ENCODE results near the gene SEC24C.
"Not testable (repeated sequence)": the region's sequence is repeated elsewhere in the genome, so short reads cannot be mapped to it uniquely, and the experiment has no call there.

The SEC24C gene, protein sequence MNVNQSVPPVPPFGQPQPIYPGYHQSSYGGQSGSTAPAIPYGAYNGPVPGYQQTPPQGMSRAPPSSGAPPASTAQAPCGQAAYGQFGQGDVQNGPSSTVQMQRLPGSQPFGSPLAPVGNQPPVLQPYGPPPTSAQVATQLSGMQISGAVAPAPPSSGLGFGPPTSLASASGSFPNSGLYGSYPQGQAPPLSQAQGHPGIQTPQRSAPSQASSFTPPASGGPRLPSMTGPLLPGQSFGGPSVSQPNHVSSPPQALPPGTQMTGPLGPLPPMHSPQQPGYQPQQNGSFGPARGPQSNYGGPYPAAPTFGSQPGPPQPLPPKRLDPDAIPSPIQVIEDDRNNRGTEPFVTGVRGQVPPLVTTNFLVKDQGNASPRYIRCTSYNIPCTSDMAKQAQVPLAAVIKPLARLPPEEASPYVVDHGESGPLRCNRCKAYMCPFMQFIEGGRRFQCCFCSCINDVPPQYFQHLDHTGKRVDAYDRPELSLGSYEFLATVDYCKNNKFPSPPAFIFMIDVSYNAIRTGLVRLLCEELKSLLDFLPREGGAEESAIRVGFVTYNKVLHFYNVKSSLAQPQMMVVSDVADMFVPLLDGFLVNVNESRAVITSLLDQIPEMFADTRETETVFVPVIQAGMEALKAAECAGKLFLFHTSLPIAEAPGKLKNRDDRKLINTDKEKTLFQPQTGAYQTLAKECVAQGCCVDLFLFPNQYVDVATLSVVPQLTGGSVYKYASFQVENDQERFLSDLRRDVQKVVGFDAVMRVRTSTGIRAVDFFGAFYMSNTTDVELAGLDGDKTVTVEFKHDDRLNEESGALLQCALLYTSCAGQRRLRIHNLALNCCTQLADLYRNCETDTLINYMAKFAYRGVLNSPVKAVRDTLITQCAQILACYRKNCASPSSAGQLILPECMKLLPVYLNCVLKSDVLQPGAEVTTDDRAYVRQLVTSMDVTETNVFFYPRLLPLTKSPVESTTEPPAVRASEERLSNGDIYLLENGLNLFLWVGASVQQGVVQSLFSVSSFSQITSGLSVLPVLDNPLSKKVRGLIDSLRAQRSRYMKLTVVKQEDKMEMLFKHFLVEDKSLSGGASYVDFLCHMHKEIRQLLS

DNA sequence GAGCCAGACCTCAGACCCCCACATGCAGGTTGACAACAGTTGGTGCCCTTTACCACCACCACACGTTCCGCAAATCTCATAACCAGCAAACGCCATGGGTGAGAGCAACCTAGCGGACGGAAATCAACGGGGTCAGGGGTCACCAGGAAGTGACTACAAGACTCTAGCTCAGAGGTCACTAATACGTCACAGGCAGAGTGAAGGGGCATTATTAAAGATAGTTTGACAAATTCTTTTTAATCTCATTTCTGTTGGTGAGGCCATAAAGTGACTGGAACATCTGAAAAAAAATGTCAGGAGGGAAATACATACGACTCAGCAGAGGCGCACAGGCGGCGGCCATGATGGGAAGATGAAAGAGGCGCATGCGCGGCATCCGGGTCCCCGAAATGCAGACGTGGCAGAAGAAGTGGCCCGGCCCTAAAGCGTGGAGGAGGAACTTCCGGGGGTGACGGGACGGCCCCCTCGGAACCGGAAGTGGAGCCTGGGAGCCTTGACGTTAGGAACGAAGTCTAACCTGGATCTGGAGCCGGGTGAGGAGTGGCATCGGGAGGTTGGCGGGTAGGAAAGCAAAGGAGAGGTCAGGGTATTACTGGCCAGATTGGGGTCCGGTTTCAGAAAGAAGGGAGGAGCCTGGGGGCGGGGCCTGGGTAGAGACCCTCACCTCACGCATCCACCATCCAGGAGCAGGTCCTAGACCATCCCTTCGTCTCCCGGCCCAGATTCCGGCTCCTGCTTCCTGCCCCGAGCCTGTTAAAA is at the start of gene SEC24C:
Gene SEC24C, plus strand, starts transcription at position 468 of the 759 bp plus-strand sequence. CDS start 2,461 bp downstream, outside the sequence.
- peak within 1 kb of the TSS; percentile 87 for H3K4me3 ChIP-seq (ENCODE audit: low read length, poor library complexity, severe bottlenecking)
- peak within 1 kb of the TSS; percentile 94 for H3K9ac ChIP-seq (ENCODE audit: low read depth, low read length, poor library complexity, severe bottlenecking)
- H3F3A ChIP-seq (ENCODE audit: low read depth): no peaks in the 10 kb centered on the region
- peak within 1 kb of the TSS; percentile 78 for H2AFZ ChIP-seq (ENCODE audit: low read length)
- H3K9me3 ChIP-seq (ENCODE audit: insufficient read depth, low read depth, low read length): no peaks in the 10 kb centered on the region
- H3K36me3 ChIP-seq (ENCODE audit: insufficient read depth, low read length): peaks cover 4% of the 10 kb centered on the region; the same call in 1 of the 2 replicates
- H3K79me2 ChIP-seq (ENCODE audit: insufficient read depth, low read length): peaks cover 62% of the 10 kb centered on the region
- H3K27me3 ChIP-seq (ENCODE audit: insufficient read depth, low read length, poor library complexity, severe bottlenecking): no peaks in the 10 kb centered on the region
- H4K20me1 ChIP-seq (ENCODE audit: insufficient read depth, low read length, poor library complexity, severe bottlenecking): peaks cover 15% of the 10 kb centered on the region
- H3K4me2 ChIP-seq (ENCODE audit: low read depth, low read length, poor library complexity, severe bottlenecking): peak within 1 kb of the TSS; percentile 96
- TF ChIP-seq EZH2phosphoT487 (IDR thresholded peaks at IDR 0.05; ENCODE audit: borderline replicate concordance): no peak
- TF ChIP-seq, protein P1, sequence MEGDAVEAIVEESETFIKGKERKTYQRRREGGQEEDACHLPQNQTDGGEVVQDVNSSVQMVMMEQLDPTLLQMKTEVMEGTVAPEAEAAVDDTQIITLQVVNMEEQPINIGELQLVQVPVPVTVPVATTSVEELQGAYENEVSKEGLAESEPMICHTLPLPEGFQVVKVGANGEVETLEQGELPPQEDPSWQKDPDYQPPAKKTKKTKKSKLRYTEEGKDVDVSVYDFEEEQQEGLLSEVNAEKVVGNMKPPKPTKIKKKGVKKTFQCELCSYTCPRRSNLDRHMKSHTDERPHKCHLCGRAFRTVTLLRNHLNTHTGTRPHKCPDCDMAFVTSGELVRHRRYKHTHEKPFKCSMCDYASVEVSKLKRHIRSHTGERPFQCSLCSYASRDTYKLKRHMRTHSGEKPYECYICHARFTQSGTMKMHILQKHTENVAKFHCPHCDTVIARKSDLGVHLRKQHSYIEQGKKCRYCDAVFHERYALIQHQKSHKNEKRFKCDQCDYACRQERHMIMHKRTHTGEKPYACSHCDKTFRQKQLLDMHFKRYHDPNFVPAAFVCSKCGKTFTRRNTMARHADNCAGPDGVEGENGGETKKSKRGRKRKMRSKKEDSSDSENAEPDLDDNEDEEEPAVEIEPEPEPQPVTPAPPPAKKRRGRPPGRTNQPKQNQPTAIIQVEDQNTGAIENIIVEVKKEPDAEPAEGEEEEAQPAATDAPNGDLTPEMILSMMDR (conservative IDR thresholded peaks at IDR 0.05; ENCODE audit: low read length): no peak
- peaks cover 36% of the 10 kb centered on the region for H3K4me1 ChIP-seq (ENCODE audit: insufficient read depth, low read length, poor library complexity, severe bottlenecking)
- H3K9me2 ChIP-seq (replicated peaks; ENCODE audit: low read depth, low read length): no peaks in the 10 kb centered on the region

DNA sequence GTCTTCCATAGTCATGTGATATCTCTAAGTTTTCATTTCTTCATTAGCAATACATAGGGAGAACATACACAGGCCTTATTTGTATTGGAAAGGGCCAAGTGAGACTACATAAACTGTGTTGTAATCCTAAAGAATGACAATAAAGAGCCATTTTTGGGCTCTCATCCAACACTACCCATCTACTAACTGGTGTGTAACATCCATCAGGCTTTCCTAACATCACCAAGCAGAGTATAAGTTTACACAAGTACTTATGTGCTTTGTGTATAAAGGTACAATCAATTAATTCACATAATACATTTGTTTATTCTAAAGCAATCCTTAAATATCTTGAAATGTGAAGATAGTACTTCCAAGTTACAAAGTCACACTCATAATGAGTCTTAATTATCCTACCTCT is 48.9 kb upstream of the SEC24C start:
- H3K9ac ChIP-seq (ENCODE audit: low read depth, low read length, poor library complexity, severe bottlenecking); H3K9me2 ChIP-seq (replicated peaks; ENCODE audit: low read depth, low read length); H3K9me3 ChIP-seq (ENCODE audit: insufficient read depth, low read depth, low read length); H3K36me3 ChIP-seq (ENCODE audit: insufficient read depth, low read length); H3F3A ChIP-seq (ENCODE audit: low read depth); H3K27me3 ChIP-seq (ENCODE audit: insufficient read depth, low read length, poor library complexity, severe bottlenecking); H3K4me1 ChIP-seq (ENCODE audit: insufficient read depth, low read length, poor library complexity, severe bottlenecking); H3K4me2 ChIP-seq (ENCODE audit: low read depth, low read length, poor library complexity, severe bottlenecking); H4K20me1 ChIP-seq (ENCODE audit: insufficient read depth, low read length, poor library complexity, severe bottlenecking); H2AFZ ChIP-seq (ENCODE audit: low read length); H3K79me2 ChIP-seq (ENCODE audit: insufficient read depth, low read length); H3K4me3 ChIP-seq (ENCODE audit: low read length, poor library complexity, severe bottlenecking): not testable (repeated sequence)

DNA sequence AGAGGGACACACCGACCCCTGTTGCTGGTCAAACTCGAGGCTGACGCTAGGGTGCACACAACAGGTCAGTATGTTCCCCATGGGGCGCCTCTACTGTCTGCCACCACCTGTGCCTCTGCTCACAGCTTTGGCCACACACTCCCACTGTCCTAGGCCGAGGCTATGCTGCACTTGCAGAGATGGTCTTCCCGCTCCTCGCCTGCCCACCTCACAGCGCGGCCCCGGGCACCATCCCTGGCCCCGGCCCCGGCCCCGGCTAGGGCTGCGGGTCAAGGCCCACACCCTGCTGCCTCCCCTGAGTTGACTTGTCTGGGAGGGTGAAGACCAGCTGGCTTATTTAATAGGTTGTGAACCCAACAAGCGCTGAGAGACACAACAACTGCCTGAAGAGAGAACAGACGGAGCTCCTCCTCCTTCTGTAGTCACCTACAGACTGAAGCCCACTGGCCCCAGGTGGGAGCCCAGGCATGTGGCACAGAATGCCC is 46.5 kb upstream of the SEC24C start, which contains the start of gene AGAP5:
Gene AGAP5, minus strand, starts transcription at position 435 of the 485 bp plus-strand sequence. Its CDS starts 354 bp downstream, at position 81.
- not testable (repeated sequence) for H3K4me1 ChIP-seq (ENCODE audit: insufficient read depth, low read length, poor library complexity, severe bottlenecking); H3K4me3 ChIP-seq (ENCODE audit: low read length, poor library complexity, severe bottlenecking); H3K4me2 ChIP-seq (ENCODE audit: low read depth, low read length, poor library complexity, severe bottlenecking)

DNA sequence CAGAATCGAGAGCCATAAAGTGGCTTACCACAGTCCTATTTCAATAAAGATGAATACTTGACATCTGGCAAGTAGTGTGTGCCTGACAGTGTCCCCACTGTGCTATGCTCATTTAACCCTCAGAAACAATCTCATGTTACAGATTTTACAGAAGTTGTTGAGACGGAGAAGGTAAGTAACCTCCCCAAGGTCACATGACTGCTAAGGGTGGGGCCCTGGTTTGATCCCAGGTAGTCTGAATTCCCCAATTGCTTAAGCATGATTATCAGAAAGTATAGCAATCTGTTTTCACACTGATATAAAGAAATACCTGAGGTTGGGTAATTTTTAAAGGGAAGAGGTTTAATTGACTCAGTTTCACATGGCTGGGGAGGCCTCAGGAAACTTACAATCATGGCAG is 45.4 kb upstream of the SEC24C start:
- H3K9ac ChIP-seq (ENCODE audit: low read depth, low read length, poor library complexity, severe bottlenecking); H3K4me2 ChIP-seq (ENCODE audit: low read depth, low read length, poor library complexity, severe bottlenecking); H3K4me3 ChIP-seq (ENCODE audit: low read length, poor library complexity, severe bottlenecking); H3K36me3 ChIP-seq (ENCODE audit: insufficient read depth, low read length); H3K27me3 ChIP-seq (ENCODE audit: insufficient read depth, low read length, poor library complexity, severe bottlenecking); H3K4me1 ChIP-seq (ENCODE audit: insufficient read depth, low read length, poor library complexity, severe bottlenecking); H3K9me2 ChIP-seq (replicated peaks; ENCODE audit: low read depth, low read length); H3K9me3 ChIP-seq (ENCODE audit: insufficient read depth, low read depth, low read length); H3K79me2 ChIP-seq (ENCODE audit: insufficient read depth, low read length); H3F3A ChIP-seq (ENCODE audit: low read depth); H2AFZ ChIP-seq (ENCODE audit: low read length); H4K20me1 ChIP-seq (ENCODE audit: insufficient read depth, low read length, poor library complexity, severe bottlenecking): not testable (repeated sequence)

More for the DNA sequence above, 46.5 kb upstream of the SEC24C start, which contains the start of gene AGAP5:
- H3K9ac ChIP-seq (ENCODE audit: low read depth, low read length, poor library complexity, severe bottlenecking); H2AFZ ChIP-seq (ENCODE audit: low read length); H3K9me3 ChIP-seq (ENCODE audit: insufficient read depth, low read depth, low read length); H3K36me3 ChIP-seq (ENCODE audit: insufficient read depth, low read length); H3K27me3 ChIP-seq (ENCODE audit: insufficient read depth, low read length, poor library complexity, severe bottlenecking); H3K9me2 ChIP-seq (replicated peaks; ENCODE audit: low read depth, low read length); H3F3A ChIP-seq (ENCODE audit: low read depth); H4K20me1 ChIP-seq (ENCODE audit: insufficient read depth, low read length, poor library complexity, severe bottlenecking); H3K79me2 ChIP-seq (ENCODE audit: insufficient read depth, low read length): not testable (repeated sequence)

DNA sequence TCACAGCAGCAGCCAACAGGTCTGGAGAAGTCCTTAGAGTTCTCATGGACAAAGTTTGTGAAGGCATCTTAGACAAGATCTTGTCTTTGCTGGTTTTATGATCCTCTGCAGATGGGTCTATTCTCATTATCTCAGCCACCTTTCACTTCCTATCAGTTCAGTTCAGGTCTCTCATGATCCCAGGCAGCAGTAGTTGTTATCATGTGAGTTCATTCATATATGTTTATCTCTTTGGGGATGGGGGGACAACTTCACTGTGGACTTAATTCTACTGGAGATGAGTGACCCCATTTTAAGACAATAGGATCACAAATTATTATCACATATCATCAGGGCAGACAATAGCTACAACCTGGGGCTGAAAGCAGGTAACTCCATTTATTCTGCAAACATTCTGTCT is 40.2 kb upstream of the SEC24C start:
- not testable (repeated sequence) for H4K20me1 ChIP-seq (ENCODE audit: insufficient read depth, low read length, poor library complexity, severe bottlenecking); H3K4me3 ChIP-seq (ENCODE audit: low read length, poor library complexity, severe bottlenecking); H3F3A ChIP-seq (ENCODE audit: low read depth); H3K36me3 ChIP-seq (ENCODE audit: insufficient read depth, low read length); H3K9me2 ChIP-seq (replicated peaks; ENCODE audit: low read depth, low read length); H3K9me3 ChIP-seq (ENCODE audit: insufficient read depth, low read depth, low read length); H3K9ac ChIP-seq (ENCODE audit: low read depth, low read length, poor library complexity, severe bottlenecking); H2AFZ ChIP-seq (ENCODE audit: low read length); H3K4me2 ChIP-seq (ENCODE audit: low read depth, low read length, poor library complexity, severe bottlenecking); H3K79me2 ChIP-seq (ENCODE audit: insufficient read depth, low read length); H3K27me3 ChIP-seq (ENCODE audit: insufficient read depth, low read length, poor library complexity, severe bottlenecking); H3K4me1 ChIP-seq (ENCODE audit: insufficient read depth, low read length, poor library complexity, severe bottlenecking)

Data from Loucy (cell line).